HUES48 (cell line): ENCODE data around the gene FANK1.
"Not testable (repeated sequence)": the region's sequence is repeated elsewhere in the genome, so short reads cannot be mapped to it uniquely, and the experiment has no call there.

ENCODE experiments used
- H3K27ac ChIP-seq: one replicate; pipeline ENCODE4 v1.7.0; 2013; ENCODE audit warnings: low read depth, low read length, inconsistent platforms
- H3K27me3 ChIP-seq: 2 replicates; pipeline ENCODE4 v1.6.1; 2013; ENCODE audit warnings: mild to moderate bottlenecking, low read length; ENCODE audit not compliant: control insufficient read depth, insufficient read depth
- H3K36me3 ChIP-seq: 2 replicates; pipeline ENCODE4 v1.6.1; 2013; ENCODE audit warnings: low read length; ENCODE audit not compliant: control insufficient read depth, insufficient read depth
- H3K4me1 ChIP-seq: 2 replicates; pipeline ENCODE4 v1.6.1; 2013; ENCODE audit warnings: mild to moderate bottlenecking, low read length; ENCODE audit not compliant: control insufficient read depth, insufficient read depth
- H3K4me3 ChIP-seq: 2 replicates; pipeline ENCODE4 v1.5.1; 2013; ENCODE audit warnings: mild to moderate bottlenecking, low read depth, low read length
- H3K9ac ChIP-seq: 2 replicates; pipeline ENCODE4 v1.6.1; 2013; ENCODE audit warnings: mild to moderate bottlenecking, low read depth, low read length, moderate library complexity
- H3K9me3 ChIP-seq: 2 replicates; pipeline ENCODE4 v1.6.1; 2013; ENCODE audit warnings: low read length; ENCODE audit not compliant: control insufficient read depth, insufficient read depth

FANK1 gene

GRCh38 chr10:125866421-125867029 is 29.8 kb upstream of the FANK1 start:
- Histone ChIP-seq H3K9ac (no peak overlapping the region), H3K9me3 (no peaks in the 10 kb centered on the region)

GRCh38 chr10:125868372-125868975 is 27.9 kb upstream of the FANK1 start:
- H3K27me3 ChIP-seq = no peaks in the 10 kb centered on the region
- H3K9me3 ChIP-seq = no peaks in the 10 kb centered on the region
- H3K4me3 ChIP-seq = no peak overlapping the region
- peaks cover 16% of the 10 kb centered on the region for H3K36me3 ChIP-seq
- peaks cover 3% of the 10 kb centered on the region; the same call in 1 of the 2 replicates for H3K4me1 ChIP-seq
- H3K9ac ChIP-seq = no peak overlapping the region
- no peak overlapping the region for H3K27ac ChIP-seq

More at GRCh38 chr10:125866421-125867029, 29.8 kb upstream of the FANK1 start:
- peaks cover 2% of the 10 kb centered on the region; the same call in 1 of the 2 replicates for H3K4me1 ChIP-seq
- H3K27ac ChIP-seq = no peak overlapping the region
- H3K27me3 ChIP-seq = no peaks in the 10 kb centered on the region
- H3K4me3 ChIP-seq = no peak overlapping the region
- peaks cover 16% of the 10 kb centered on the region for H3K36me3 ChIP-seq

- H3K9me3 ChIP-seq = peaks cover 6% of the 10 kb centered on the region
- peaks cover 3% of the 10 kb centered on the region; the same call in 1 of the 2 replicates for H3K4me1 ChIP-seq
- H3K36me3 ChIP-seq = peaks cover 16% of the 10 kb centered on the region
- no peak overlapping the region for H3K27ac ChIP-seq
- no peak overlapping the region for H3K9ac ChIP-seq
- no peak overlapping the region for H3K4me3 ChIP-seq
- no peaks in the 10 kb centered on the region for H3K27me3 ChIP-seq
Observed at GRCh38 chr10:125871338-125871737, 25.0 kb upstream of the FANK1 start.

GRCh38 chr10:125878957-125879835 is 17.2 kb upstream of the FANK1 start:
- peaks cover 14% of the 10 kb centered on the region; the same call in 1 of the 2 replicates for H3K36me3 ChIP-seq
- H3K9ac ChIP-seq = no peak overlapping the region
- H3K4me3 ChIP-seq = no peak overlapping the region
- H3K27me3 ChIP-seq = no peaks in the 10 kb centered on the region
- H3K27ac ChIP-seq = peak overlapping the region; percentile 31
- H3K9me3 ChIP-seq = peaks cover 14% of the 10 kb centered on the region
- H3K4me1 ChIP-seq = peaks cover 32% of the 10 kb centered on the region

GRCh38 chr10:125880719-125881118 is 15.6 kb upstream of the FANK1 start:
- peaks cover 11% of the 10 kb centered on the region; the same call in 1 of the 2 replicates for H3K36me3 ChIP-seq
- H3K9ac ChIP-seq = peak overlapping the region; percentile 29
- peaks cover 32% of the 10 kb centered on the region for H3K4me1 ChIP-seq
- H3K27me3 ChIP-seq = no peaks in the 10 kb centered on the region
- peak overlapping the region; percentile 50 for H3K4me3 ChIP-seq
- H3K9me3 ChIP-seq = peaks cover 14% of the 10 kb centered on the region
- peak overlapping the region; percentile 90 for H3K27ac ChIP-seq

- peak within 1 kb of the TSS; percentile 29 for H3K9ac ChIP-seq
Observed at GRCh38 chr10:125881192-125881591, 15.2 kb upstream of the FANK1 start, which contains the start of gene DHX32. Gene DHX32, minus strand, starts transcription at chr10:125881292. Its CDS starts 468 bp downstream, at chr10:125880824.

GRCh38 chr10:125882596-125882995 is 13.8 kb upstream of the FANK1 start:
- Histone ChIP-seq H3K9me3 (peaks cover 6% of the 10 kb centered on the region), H3K27ac (no peak overlapping the region), H3K4me3 (no peak overlapping the region), H3K27me3 (no peaks in the 10 kb centered on the region), H3K9ac (no peak overlapping the region), H3K4me1 (peaks cover 32% of the 10 kb centered on the region), H3K36me3 (no peaks in the 10 kb centered on the region)

More at GRCh38 chr10:125881192-125881591, 15.2 kb upstream of the FANK1 start, which contains the start of gene DHX32:
- H3K4me1 ChIP-seq = peaks cover 32% of the 10 kb centered on the region
- H3K27ac ChIP-seq = peak within 1 kb of the TSS; percentile 90
- peak within 1 kb of the TSS; percentile 50 for H3K4me3 ChIP-seq
- peaks cover 6% of the 10 kb centered on the region; the same call in 1 of the 2 replicates for H3K36me3 ChIP-seq
- H3K27me3 ChIP-seq = no peaks in the 10 kb centered on the region
- peaks cover 10% of the 10 kb centered on the region for H3K9me3 ChIP-seq

- H3K27me3 ChIP-seq = no peaks in the 10 kb centered on the region
- no peak overlapping the region for H3K9ac ChIP-seq
- peaks cover 32% of the 10 kb centered on the region for H3K4me1 ChIP-seq
- no peak overlapping the region for H3K27ac ChIP-seq
- H3K36me3 ChIP-seq = no peaks in the 10 kb centered on the region
- peaks cover 3% of the 10 kb centered on the region for H3K9me3 ChIP-seq
- H3K4me3 ChIP-seq = no peak overlapping the region
Observed at GRCh38 chr10:125883211-125883610, 13.2 kb upstream of the FANK1 start.

- Histone ChIP-seq H3K36me3 (no peaks in the 10 kb centered on the region), H3K9me3 (peaks cover 10% of the 10 kb centered on the region), H3K4me1 (peaks cover 6% of the 10 kb centered on the region), H3K27me3 (no peaks in the 10 kb centered on the region), H3K9ac (no peak overlapping the region), H3K4me3 (no peak overlapping the region), H3K27ac (no peak overlapping the region)
Observed at GRCh38 chr10:125886914-125887512, 9.4 kb upstream of the FANK1 start.

- not testable (repeated sequence) for H3K4me1 ChIP-seq, H3K36me3 ChIP-seq, H3K27me3 ChIP-seq, H3K9ac ChIP-seq, H3K27ac ChIP-seq, H3K4me3 ChIP-seq
- H3K9me3 ChIP-seq = peaks cover 10% of the 10 kb centered on the region
Observed at GRCh38 chr10:125889441-125889840, 6.9 kb upstream of the FANK1 start.
